Mammary microvascular endothelial cell (primary cell): ENCODE measurements around the gene FERMT1. TPM values are rescaled to one million over a fixed set of nuclear protein-coding genes. Genes with fewer than 3 reads are reported as not detected.

Source experiments
- total RNA-seq: library from RNA; depleted of rRNA; stranded (reverse); fragments of >200 nt; gene quantifications from 2 replicates; pipeline ENCODE4 v1.2.3, GENCODE V29; 2015

Gene FERMT1
- 3.9 and 4.0 TPM in 2 replicates for total RNA-seq

GRCh38 chr20:6122873-6123648, at the start of gene FERMT1:
FERMT1 (minus strand) TSS chr20:6123030; CDS start chr20:6119554, 3,476 bp downstream.

GRCh38 chr20:6053776-6054688, 68.8 kb downstream of the FERMT1 start, which contains the start of gene LRRN4:
LRRN4 (minus strand) TSS chr20:6054060; CDS start chr20:6052799, 1,261 bp downstream.

Other genes with a start within 250 kb of the FERMT1 start
- gene CHGB, start 211.5 kb downstream of the FERMT1 start, total RNA-seq = 0.07 TPM in 1 of 2 replicates, not detected in the other
- gene TRMT6, start 172.5 kb downstream of the FERMT1 start, total RNA-seq = 8.6 and 9.9 TPM in 2 replicates
- 9.1 and 12.0 TPM in 2 replicates for gene MCM8, start 172.4 kb downstream of the FERMT1 start, total RNA-seq
- gene CRLS1, start 116.9 kb downstream of the FERMT1 start, total RNA-seq = 29.5 and 39.9 TPM in 2 replicates
- gene LRRN4, start 69.0 kb downstream of the FERMT1 start, total RNA-seq = 0.07 and 0.15 TPM in 2 replicates